ENCODE data around the gene HIKESHI.

- TF ChIP-seq CTCF (conservative IDR thresholded peaks at IDR 0.05) (peak; percentile 85), ZFX (IDR thresholded peaks at IDR 0.05) (no peak)
Measured at GRCh38 chr11:86291466-86292262, 10.4 kb upstream of the HIKESHI start.
